Astrocyte (in vitro differentiated cells and primary cell): ENCODE data around the gene CNTN2.

Experiments
- CTCF ChIP-seq: IDR thresholded peaks from 2 replicates; pipeline ENCODE4 v1.5.1; 2011; ENCODE audit warnings: low read depth, mild to moderate bottlenecking, inconsistent platforms, low read length, moderate library complexity; ENCODE audit not compliant: insufficient read depth
- EZH2 ChIP-seq: IDR thresholded peaks from 2 replicates; pipeline ENCODE4 v1.6.1; 2012; ENCODE audit warnings: mild to moderate bottlenecking, low read length, inconsistent platforms; ENCODE audit not compliant: insufficient read depth

GRCh38 chr1:205048382-205048781 is 5.4 kb downstream of the CNTN2 start:
- TF ChIP-seq CTCF: no peak
- TF ChIP-seq EZH2: no peak
